HG03575 (cell line): ENCODE results near the gene CLEC3A.
"Not testable (repeated sequence)": the region's sequence is repeated elsewhere in the genome, so short reads cannot be mapped to it uniquely, and the experiment has no call there.

ENCODE experiments used
- ATAC-seq: cut with Tn5 transposase; IDR thresholded peaks from one replicate; pipeline ENCODE4 v1.9.1; 2021; ENCODE audit not compliant: unreplicated experiment, insufficient number of reproducible peaks, low FRiP score; ENCODE audit errors: extremely low read depth

CLEC3A gene

GRCh38 chr16:78024159-78024558 lies 1.8 kb downstream of the CLEC3A start:
- ATAC-seq = no peak

- no peak for ATAC-seq
These were observed 3.3 kb downstream of the CLEC3A start for GRCh38 chr16:78025631-78026030.

- no peak for ATAC-seq
These were observed 5.7 kb downstream of the CLEC3A start for GRCh38 chr16:78028018-78028417.

GRCh38 chr16:78034530-78034929 lies 12.2 kb downstream of the CLEC3A start:
- ATAC-seq = no peak

- no peak for ATAC-seq
These were observed 12.7 kb downstream of the CLEC3A start for GRCh38 chr16:78035012-78035411.

GRCh38 chr16:78040396-78040795 lies 18.0 kb downstream of the CLEC3A start:
- no peak for ATAC-seq

GRCh38 chr16:78045865-78046581 lies 23.7 kb downstream of the CLEC3A start:
- ATAC-seq = no peak

- no peak for ATAC-seq
These were observed 26.0 kb downstream of the CLEC3A start for GRCh38 chr16:78048319-78048718.

GRCh38 chr16:78050734-78051400 lies 28.5 kb downstream of the CLEC3A start:
- no peak for ATAC-seq

- no peak for ATAC-seq
These were observed 35.6 kb downstream of the CLEC3A start for GRCh38 chr16:78057803-78058564.

GRCh38 chr16:78059806-78060205 lies 37.5 kb downstream of the CLEC3A start:
- ATAC-seq = not testable (repeated sequence)

GRCh38 chr16:78060295-78060694 lies 37.9 kb downstream of the CLEC3A start:
- ATAC-seq = no peak

GRCh38 chr16:78060809-78061208 lies 38.5 kb downstream of the CLEC3A start:
- no peak for ATAC-seq

- ATAC-seq = no peak
These were observed 43.0 kb downstream of the CLEC3A start for GRCh38 chr16:78065319-78065718.

- ATAC-seq = no peak
These were observed 47.6 kb downstream of the CLEC3A start for GRCh38 chr16:78069913-78070312.

GRCh38 chr16:78072275-78072674 lies 49.9 kb downstream of the CLEC3A start:
- no peak for ATAC-seq

- ATAC-seq = no peak
These were observed 53.5 kb downstream of the CLEC3A start for GRCh38 chr16:78075800-78076199.

- no peak for ATAC-seq
These were observed 59.0 kb downstream of the CLEC3A start for GRCh38 chr16:78081341-78081740.
